Measurements from ENCODE around the gene P4HB.

P4HB gene

GRCh38 chr17:81804559-81805399 lies 55.6 kb downstream of the P4HB start:
- no peak for DNase-seq (ENCODE audit: extremely low spot score)

GRCh38 chr17:81803728-81804558 lies 56.4 kb downstream of the P4HB start, which contains the start of gene GCGR:
GCGR (plus strand) TSS chr17:81804150; CDS start chr17:81809019, 4,869 bp downstream.
- no peak for DNase-seq (ENCODE audit: extremely low spot score)
- CTCF ChIA-PET = no interaction called here
- POLR2A ChIA-PET = no interaction called here
- no peak for TF ChIP-seq CTCF (IDR thresholded peaks at IDR 0.05; ENCODE audit: control extremely low read depth, extremely low read depth, low read depth, missing control alignments)

More at GRCh38 chr17:81804559-81805399, 55.6 kb downstream of the P4HB start:
- POLR2A ChIA-PET = no interaction called here
- CTCF ChIA-PET = interaction anchor here (1.4 kb wide), 1 partner anchor 71 kb away, joined by 5 read pairs; no protein-coding TSS in a partner anchor
- TF ChIP-seq CTCF (IDR thresholded peaks at IDR 0.05; ENCODE audit: control extremely low read depth, extremely low read depth, low read depth, missing control alignments) = no peak

GRCh38 chr17:81802856-81803643 lies 57.3 kb downstream of the P4HB start:
- ChIA-PET POLR2A (no interaction called here), CTCF (interaction anchor here (0.7 kb wide), 1 partner anchor 83 kb away, joined by 3 read pairs; no protein-coding TSS in a partner anchor)
- TF ChIP-seq CTCF (IDR thresholded peaks at IDR 0.05; ENCODE audit: control extremely low read depth, extremely low read depth, low read depth, missing control alignments) = no peak
- DNase-seq (ENCODE audit: extremely low spot score) = no peak

- no peak for TF ChIP-seq CTCF (IDR thresholded peaks at IDR 0.05; ENCODE audit: control extremely low read depth, extremely low read depth, low read depth, missing control alignments)
- DNase-seq (ENCODE audit: extremely low spot score) = no peak
- POLR2A ChIA-PET = no interaction called here
Measured at GRCh38 chr17:81802048-81802758, 58.1 kb downstream of the P4HB start.

GRCh38 chr17:81801327-81801726 lies 59.0 kb downstream of the P4HB start:
- POLR2A ChIA-PET = no interaction called here
- no peak for DNase-seq (ENCODE audit: extremely low spot score)
- TF ChIP-seq CTCF (IDR thresholded peaks at IDR 0.05; ENCODE audit: control extremely low read depth, extremely low read depth, low read depth, missing control alignments) = no peak
- CTCF ChIA-PET = no interaction called here

More at GRCh38 chr17:81802048-81802758, 58.1 kb downstream of the P4HB start:
- CTCF ChIA-PET = interaction anchor here (0.7 kb wide), 1 partner anchor 82 kb away, joined by 3 read pairs; no protein-coding TSS in a partner anchor
